Large intestine (tissue), 3 donors: ENCODE measurements around the gene TMEM59. TPM values are rescaled to one million over a fixed set of nuclear protein-coding genes. Genes with fewer than 3 reads are reported as not detected.
"Not testable (repeated sequence)": the region's sequence is repeated elsewhere in the genome, so short reads cannot be mapped to it uniquely, and the experiment has no call there.

Source experiments
- DNase-seq, 2 donors: peaks; one replicate each; pipeline versions ENCODE4 v3.0.0 to v3.0.0-alpha.2; 2013
- H3K27ac ChIP-seq: one replicate; pipeline ENCODE4 v1.5.1; 2013; ENCODE audit warnings: low read length
- H3K27me3 ChIP-seq: 2 replicates; pipeline ENCODE4 v1.6.1; 2013; ENCODE audit warnings: low read length; ENCODE audit not compliant: control insufficient read depth, insufficient read depth
- H3K36me3 ChIP-seq: 2 replicates; pipeline ENCODE4 v1.6.1; 2013; ENCODE audit warnings: low read length; ENCODE audit not compliant: control insufficient read depth, insufficient read depth
- H3K4me1 ChIP-seq: one replicate; pipeline ENCODE4 v1.6.1; 2013; ENCODE audit warnings: low read length; ENCODE audit not compliant: control insufficient read depth, insufficient read depth
- H3K4me3 ChIP-seq: one replicate; pipeline ENCODE4 v1.5.1; 2013; ENCODE audit warnings: low read length
- H3K9me3 ChIP-seq: one replicate; pipeline ENCODE4 v1.6.1; 2013; ENCODE audit warnings: mild to moderate bottlenecking, low read depth, low read length, moderate library complexity; ENCODE audit not compliant: control insufficient read depth
- WGBS: methylation state at CpG from one replicate; pipeline ENCODE4 v1.1.5; 2013; ENCODE audit warnings: low lambda C conversion rate; ENCODE audit not compliant: insufficient coverage; 5-methylcytosine and 5-hydroxymethylcytosine counted together
- polyA plus RNA-seq: library from polyadenylated mRNA; unstranded; fragments of 120-200 nt; gene quantifications from one replicate; pipeline ENCODE4 v1.2.1, GENCODE V29; 2013

The TMEM59 gene
- polyA plus RNA-seq, 1 donor: 373 TPM

- Histone ChIP-seq H3K27me3 (no peaks in the 10 kb centered on the region), H3K9me3 (no peaks in the 10 kb centered on the region), H3K4me1 (peaks cover 27% of the 10 kb centered on the region), H3K4me3 (no peak overlapping the region), H3K36me3 (peaks cover 17% of the 10 kb centered on the region), H3K27ac (peak overlapping the region; percentile 77)
- peak; percentile 53 to 79 for DNase-seq
- no CpG with 5 or more reads among the region's 3 CpGs for WGBS
Measured at GRCh38 chr1:54028306-54029251, 24.4 kb downstream of the TMEM59 start.

GRCh38 chr1:54027848-54028247 is 25.2 kb downstream of the TMEM59 start:
- H3K4me1 ChIP-seq: peaks cover 27% of the 10 kb centered on the region
- DNase-seq: peak in 1 of 2 donors; percentile 67
- no peaks in the 10 kb centered on the region for H3K27me3 ChIP-seq
- peaks cover 11% of the 10 kb centered on the region for H3K36me3 ChIP-seq
- H3K9me3 ChIP-seq: no peaks in the 10 kb centered on the region
- WGBS: no CpG with 5 or more reads among the region's 5 CpGs
- no peak overlapping the region for H3K4me3 ChIP-seq
- peak overlapping the region; percentile 77 for H3K27ac ChIP-seq

GRCh38 chr1:54024811-54025210 is 28.2 kb downstream of the TMEM59 start:
- DNase-seq, H3K9me3 ChIP-seq, H3K4me3 ChIP-seq, H3K27me3 ChIP-seq, H3K27ac ChIP-seq, H3K36me3 ChIP-seq: not testable (repeated sequence)
- no CpG with 5 or more reads among the region's 1 CpG for WGBS
- peaks cover 27% of the 10 kb centered on the region for H3K4me1 ChIP-seq

GRCh38 chr1:54024358-54024757 is 28.6 kb downstream of the TMEM59 start:
- no peak for DNase-seq
- H3K36me3 ChIP-seq: no peaks in the 10 kb centered on the region
- peaks cover 22% of the 10 kb centered on the region for H3K4me1 ChIP-seq
- H3K27me3 ChIP-seq: no peaks in the 10 kb centered on the region
- H3K9me3 ChIP-seq: no peaks in the 10 kb centered on the region
- 100% methylated on average over 1 of the region's 2 CpGs for WGBS
- H3K27ac ChIP-seq: no peak overlapping the region
- H3K4me3 ChIP-seq: no peak overlapping the region

GRCh38 chr1:54019562-54020176 is 33.3 kb downstream of the TMEM59 start:
- no CpG with 5 or more reads among the region's 10 CpGs for WGBS
- not testable (repeated sequence) for H3K4me3 ChIP-seq, H3K36me3 ChIP-seq, H3K9me3 ChIP-seq, H3K27me3 ChIP-seq, H3K27ac ChIP-seq
- H3K4me1 ChIP-seq: peaks cover 19% of the 10 kb centered on the region
- DNase-seq: peak in 1 of 2 donors; percentile 11

- Histone ChIP-seq H3K4me3 (no peak overlapping the region), H3K4me1 (peaks cover 28% of the 10 kb centered on the region), H3K9me3 (no peaks in the 10 kb centered on the region), H3K27ac (no peak overlapping the region), H3K27me3 (no peaks in the 10 kb centered on the region), H3K36me3 (no peaks in the 10 kb centered on the region)
- no peak for DNase-seq
- WGBS: no CpG with 5 or more reads among the region's 5 CpGs
Measured at GRCh38 chr1:54018635-54019034, 34.4 kb downstream of the TMEM59 start.

GRCh38 chr1:54017979-54018378 is 35.0 kb downstream of the TMEM59 start, which contains the start of gene LDLRAD1:
TSS of gene LDLRAD1 (minus strand) at chr1:54018186. CDS start at chr1:54018112, 74 bp downstream.
- DNase-seq: peak; percentile 75 to 85
- H3K27ac ChIP-seq: peak within 1 kb of the TSS; percentile 21
- H3K4me3 ChIP-seq: no peak within 1 kb of the TSS
- H3K27me3 ChIP-seq: no peaks in the 10 kb centered on the region
- WGBS: no CpG with 5 or more reads among the region's 6 CpGs
- H3K36me3 ChIP-seq: no peaks in the 10 kb centered on the region
- H3K9me3 ChIP-seq: no peaks in the 10 kb centered on the region
- H3K4me1 ChIP-seq: peaks cover 35% of the 10 kb centered on the region

- DNase-seq: peak in 1 of 2 donors; percentile 63
- H3K36me3 ChIP-seq: no peaks in the 10 kb centered on the region
- H3K4me3 ChIP-seq: no peak overlapping the region
Measured at GRCh38 chr1:54016343-54017282, 36.4 kb downstream of the TMEM59 start.

GRCh38 chr1:54014009-54014629 is 38.9 kb downstream of the TMEM59 start:
- whole genome bisulfite sequencing: no CpG with 5 or more reads among the region's 17 CpGs
- Histone ChIP-seq H3K4me3 (no peak overlapping the region), H3K36me3 (no peaks in the 10 kb centered on the region)

More at GRCh38 chr1:54016343-54017282, 36.4 kb downstream of the TMEM59 start:
- H3K4me1 ChIP-seq: peaks cover 38% of the 10 kb centered on the region
- WGBS: no CpG with 5 or more reads among the region's 8 CpGs
- H3K27me3 ChIP-seq: no peaks in the 10 kb centered on the region
- H3K9me3 ChIP-seq: no peaks in the 10 kb centered on the region
- no peak overlapping the region for H3K27ac ChIP-seq

More at GRCh38 chr1:54014009-54014629, 38.9 kb downstream of the TMEM59 start:
- Histone ChIP-seq H3K27me3 (no peaks in the 10 kb centered on the region), H3K4me1 (peaks cover 38% of the 10 kb centered on the region), H3K27ac (no peak overlapping the region), H3K9me3 (no peaks in the 10 kb centered on the region)
- no peak for DNase-seq
